Muscle of back (tissue), 11 donors: ENCODE data around the gene PEX12. TPM values are rescaled to one million over a fixed set of nuclear protein-coding genes. Genes with fewer than 3 reads are reported as not detected.
"Not testable (repeated sequence)": the region's sequence is repeated elsewhere in the genome, so short reads cannot be mapped to it uniquely, and the experiment has no call there.

Source experiments
- DNase-seq, 3 donors: peaks; one replicate each; pipeline versions ENCODE4 v3.0.0 to v3.0.0-alpha.2; 2013
- polyA plus RNA-seq, 10 donors: library from polyadenylated mRNA; unstranded; fragments of 120-200 nt; gene quantifications; one replicate each; pipeline ENCODE4 v1.2.1, GENCODE V29; 2013; ENCODE audit not compliant: insufficient read length in 10 of 10

The PEX12 gene
- polyA plus RNA-seq, 10 donors, result 7.1 to 9.2 (median 7.9) TPM

- DNase-seq, result peak in 2 of 3 donors; percentile 20 to 52
Observed at GRCh38 chr17:35537601-35538141, 40.7 kb downstream of the PEX12 start, which contains the start of gene SLFN12L. SLFN12L (minus strand) TSS chr17:35537678; CDS start chr17:35522364, 15,314 bp downstream.

- no peak for DNase-seq
Observed at GRCh38 chr17:35536664-35537171, 41.7 kb downstream of the PEX12 start.

- not testable (repeated sequence) for DNase-seq
Observed at GRCh38 chr17:35535406-35535805, 43.0 kb downstream of the PEX12 start.

GRCh38 chr17:35534576-35535093 lies 43.7 kb downstream of the PEX12 start:
- DNase-seq, result no peak

GRCh38 chr17:35531160-35531559 lies 47.2 kb downstream of the PEX12 start:
- DNase-seq, result no peak

GRCh38 chr17:35529866-35530265 lies 48.5 kb downstream of the PEX12 start:
- DNase-seq, result no peak

- not testable (repeated sequence) for DNase-seq
Observed at GRCh38 chr17:35529326-35529725, 49.0 kb downstream of the PEX12 start.

Other genes with a start within 250 kb of the PEX12 start
- 10 to 100 TPM in 7 of 10 donors, 1 to 10 TPM in 3; 7.5 to 19.9 (median 14.2) TPM for gene SLFN11, start 204.9 kb downstream of the PEX12 start, polyA plus RNA-seq
- gene SLFN12, start 146.1 kb downstream of the PEX12 start, polyA plus RNA-seq, result 1 to 10 TPM; 4.6 to 9.1 (median 6.7) TPM
- 1 to 10 TPM; 1.7 to 7.3 (median 4.2) TPM for gene SLFN13, start 129.8 kb downstream of the PEX12 start, polyA plus RNA-seq
- 1 to 10 TPM in 1 of 10 donors, under 1 TPM in 6, not detected in 3; 0.05 to 3.6 (median 0.32) TPM for gene SLFN12L, start 40.9 kb downstream of the PEX12 start, polyA plus RNA-seq
- under 1 TPM in 9 of 10 donors, not detected in 1; 0.09 to 0.61 (median 0.23) TPM for gene SLFN14, start 17.8 kb downstream of the PEX12 start, polyA plus RNA-seq
- 10 to 100 TPM; 72.0 to 89.4 (median 83.2) TPM for gene AP2B1, start 8.8 kb upstream of the PEX12 start, polyA plus RNA-seq
- 1 to 10 TPM; 1.1 to 4.1 (median 2.1) TPM for gene RASL10B, start 153.1 kb upstream of the PEX12 start, polyA plus RNA-seq
- not detected for gene GAS2L2, start 174.7 kb upstream of the PEX12 start, polyA plus RNA-seq
- gene C17orf50, start 182.3 kb upstream of the PEX12 start, polyA plus RNA-seq, result not detected
- gene MMP28, start 217.1 kb upstream of the PEX12 start, polyA plus RNA-seq, result 1 to 10 TPM; 1.6 to 5.0 (median 3.2) TPM
- 100 to 1,000 TPM in 9 of 10 donors, 10 to 100 TPM in 1; 94.1 to 155 (median 124) TPM for gene TAF15, start 230.9 kb upstream of the PEX12 start, polyA plus RNA-seq